ENCODE data around the gene HDDC2.

HDDC2 gene

GRCh38 chr6:125273251-125273650 is 28.5 kb downstream of the HDDC2 start:
- no peak overlapping the region for H3K4me3 ChIP-seq (ENCODE audit: severe bottlenecking)
- no peak for ATAC-seq (ENCODE audit: low read depth)

GRCh38 chr6:125271486-125272159 is 30.1 kb downstream of the HDDC2 start:
- no peak for TF ChIP-seq CTCF (IDR thresholded peaks at IDR 0.05; ENCODE audit: poor library complexity, severe bottlenecking)
- Histone ChIP-seq H3K4me3 (ENCODE audit: severe bottlenecking) (no peak overlapping the region), H3K4me1 (ENCODE audit: insufficient read depth, poor library complexity, severe bottlenecking) (peaks cover 11% of the 10 kb centered on the region), H3K27me3 (ENCODE audit: insufficient read depth, poor library complexity, severe bottlenecking) (no peaks in the 10 kb centered on the region), H3K36me3 (ENCODE audit: low read depth) (peaks cover 23% of the 10 kb centered on the region), H3K27ac (ENCODE audit: poor library complexity, severe bottlenecking) (no peak overlapping the region), H3K9me3 (ENCODE audit: severe bottlenecking) (no peaks in the 10 kb centered on the region)
- DNase-seq (ENCODE audit: low spot score), result no peak
- no peak for ATAC-seq (ENCODE audit: low read depth)

More at GRCh38 chr6:125273251-125273650, 28.5 kb downstream of the HDDC2 start:
- no peak for DNase-seq (ENCODE audit: low spot score)
- peaks cover 30% of the 10 kb centered on the region for H3K36me3 ChIP-seq (ENCODE audit: low read depth)
- peak overlapping the region; percentile 44 for H3K27ac ChIP-seq (ENCODE audit: poor library complexity, severe bottlenecking)
- H3K9me3 ChIP-seq (ENCODE audit: severe bottlenecking), result no peaks in the 10 kb centered on the region
- H3K27me3 ChIP-seq (ENCODE audit: insufficient read depth, poor library complexity, severe bottlenecking), result no peaks in the 10 kb centered on the region
- peaks cover 14% of the 10 kb centered on the region for H3K4me1 ChIP-seq (ENCODE audit: insufficient read depth, poor library complexity, severe bottlenecking)
- no peak for TF ChIP-seq CTCF (IDR thresholded peaks at IDR 0.05; ENCODE audit: poor library complexity, severe bottlenecking)

GRCh38 chr6:125270380-125270779 is 31.4 kb downstream of the HDDC2 start:
- ATAC-seq (ENCODE audit: low read depth) (no peak), DNase-seq (ENCODE audit: low spot score) (no peak)
- Histone ChIP-seq H3K9me3 (ENCODE audit: severe bottlenecking) (no peaks in the 10 kb centered on the region), H3K4me3 (ENCODE audit: severe bottlenecking) (no peak overlapping the region), H3K36me3 (ENCODE audit: low read depth) (peaks cover 15% of the 10 kb centered on the region), H3K4me1 (ENCODE audit: insufficient read depth, poor library complexity, severe bottlenecking) (peaks cover 11% of the 10 kb centered on the region), H3K27me3 (ENCODE audit: insufficient read depth, poor library complexity, severe bottlenecking) (no peaks in the 10 kb centered on the region), H3K27ac (ENCODE audit: poor library complexity, severe bottlenecking) (no peak overlapping the region)
- no peak for TF ChIP-seq CTCF (IDR thresholded peaks at IDR 0.05; ENCODE audit: poor library complexity, severe bottlenecking)

- no peak for TF ChIP-seq CTCF (IDR thresholded peaks at IDR 0.05; ENCODE audit: poor library complexity, severe bottlenecking)
- H3K27ac ChIP-seq (ENCODE audit: poor library complexity, severe bottlenecking), result no peak overlapping the region
- ATAC-seq (ENCODE audit: low read depth) (no peak), DNase-seq (ENCODE audit: low spot score) (no peak)
- no peak overlapping the region for H3K4me3 ChIP-seq (ENCODE audit: severe bottlenecking)
- H3K27me3 ChIP-seq (ENCODE audit: insufficient read depth, poor library complexity, severe bottlenecking), result no peaks in the 10 kb centered on the region
- peaks cover 9% of the 10 kb centered on the region for H3K4me1 ChIP-seq (ENCODE audit: insufficient read depth, poor library complexity, severe bottlenecking)
- H3K36me3 ChIP-seq (ENCODE audit: low read depth), result peaks cover 6% of the 10 kb centered on the region; the same call in 1 of the 2 replicates
- no peaks in the 10 kb centered on the region for H3K9me3 ChIP-seq (ENCODE audit: severe bottlenecking)
Observed at GRCh38 chr6:125269328-125269985, 32.3 kb downstream of the HDDC2 start.

- H3K4me1 ChIP-seq (ENCODE audit: insufficient read depth, poor library complexity, severe bottlenecking), result peaks cover 2% of the 10 kb centered on the region
- no peaks in the 10 kb centered on the region for H3K27me3 ChIP-seq (ENCODE audit: insufficient read depth, poor library complexity, severe bottlenecking)
- DNase-seq (ENCODE audit: low spot score) (no peak), ATAC-seq (ENCODE audit: low read depth) (no peak)
- no peak for TF ChIP-seq CTCF (IDR thresholded peaks at IDR 0.05; ENCODE audit: poor library complexity, severe bottlenecking)
- H3K36me3 ChIP-seq (ENCODE audit: low read depth), result peaks cover 4% of the 10 kb centered on the region; the same call in 1 of the 2 replicates
- no peaks in the 10 kb centered on the region for H3K9me3 ChIP-seq (ENCODE audit: severe bottlenecking)
- H3K27ac ChIP-seq (ENCODE audit: poor library complexity, severe bottlenecking), result no peak overlapping the region
- no peak overlapping the region for H3K4me3 ChIP-seq (ENCODE audit: severe bottlenecking)
Observed at GRCh38 chr6:125268765-125269164, 33.0 kb downstream of the HDDC2 start.
